ENCODE measurements around the gene TBXA2R.
"Not testable (repeated sequence)": the region's sequence is repeated elsewhere in the genome, so short reads cannot be mapped to it uniquely, and the experiment has no call there.

Gene TBXA2R

GRCh38 chr19:3604227-3604986, 2.3 kb downstream of the TBXA2R start:
- no peak for DNase-seq

GRCh38 chr19:3603121-3603811, 3.4 kb downstream of the TBXA2R start:
- no peak for DNase-seq

- DNase-seq = no peak
Measured at GRCh38 chr19:3601021-3601420, 5.7 kb downstream of the TBXA2R start.

GRCh38 chr19:3599776-3600187, 6.9 kb downstream of the TBXA2R start:
- DNase-seq = no peak

GRCh38 chr19:3595521-3596061, 11.1 kb downstream of the TBXA2R start:
- DNase-seq = no peak

GRCh38 chr19:3593156-3593555, 13.5 kb downstream of the TBXA2R start:
- no peak for DNase-seq

GRCh38 chr19:3591876-3592613, 14.6 kb downstream of the TBXA2R start:
- DNase-seq = no peak

GRCh38 chr19:3590991-3591659, 15.6 kb downstream of the TBXA2R start:
- DNase-seq = no peak

- no peak for DNase-seq
Measured at GRCh38 chr19:3589949-3590348, 16.7 kb downstream of the TBXA2R start.

GRCh38 chr19:3589439-3589838, 17.2 kb downstream of the TBXA2R start:
- no peak for DNase-seq

- no peak for DNase-seq
Measured at GRCh38 chr19:3586707-3587346, 19.8 kb downstream of the TBXA2R start.

- no peak for DNase-seq
Measured at GRCh38 chr19:3586127-3586626, 20.5 kb downstream of the TBXA2R start.

- no peak for DNase-seq
Measured at GRCh38 chr19:3585301-3586126, 21.2 kb downstream of the TBXA2R start, which contains the start of gene GIPC3. Gene GIPC3, plus strand, starts transcription at chr19:3585478. Its CDS starts 120 bp downstream, at chr19:3585598.

- not testable (repeated sequence) for DNase-seq
Measured at GRCh38 chr19:3584036-3584802, 22.5 kb downstream of the TBXA2R start.

- not testable (repeated sequence) for DNase-seq
Measured at GRCh38 chr19:3581792-3582191, 24.9 kb downstream of the TBXA2R start.

GRCh38 chr19:3580156-3580934, 26.3 kb downstream of the TBXA2R start:
- DNase-seq = no peak

GRCh38 chr19:3578390-3578789, 28.3 kb downstream of the TBXA2R start:
- no peak for DNase-seq

GRCh38 chr19:3577723-3578344, 28.8 kb downstream of the TBXA2R start:
- DNase-seq = no peak
